ENCODE data around the gene TRPM8. TPM values are rescaled to one million over a fixed set of nuclear protein-coding genes. Genes with fewer than 3 reads are reported as not detected.

The TRPM8 gene
- total RNA-seq, 2 donors from 2014 or later: not detected

- Mint-ChIP-seq H3K36me3 (ENCODE audit: low read depth) (no peaks in the 10 kb centered on the region), H3K27me3 (ENCODE audit: insufficient read depth) (peaks cover 17% of the 10 kb centered on the region)
- no peaks in the 10 kb centered on the region for H3K9me3 ChIP-seq (ENCODE audit: control insufficient read depth, low read length)
These were observed 15.3 kb upstream of the TRPM8 start for GRCh38 chr2:233901884-233902283.

GRCh38 chr2:233905945-233906344 lies 11.2 kb upstream of the TRPM8 start:
- H3K9me3 ChIP-seq (ENCODE audit: control insufficient read depth, low read length): no peaks in the 10 kb centered on the region
- 92 to 97% methylated on average over 3 to 4 of the region's 4 CpGs for WGBS, 2 experiments (ENCODE audit: insufficient coverage in 1 of 2, insufficient read length in 1 of 2)
- H3K4me3 ChIP-seq (ENCODE audit: low read length): no peak overlapping the region
- peaks cover 19% of the 10 kb centered on the region for H3K27me3 ChIP-seq (ENCODE audit: control insufficient read depth, insufficient read depth, low read length, poor library complexity, severe bottlenecking)
- DNase-seq: no peak
- H3K27ac ChIP-seq (ENCODE audit: low read depth, low read length): no peak overlapping the region
- Mint-ChIP-seq H3K27me3 (ENCODE audit: insufficient read depth) (peaks cover 12% of the 10 kb centered on the region), H3K4me3 (no peak overlapping the region), H3K9me3 (no peaks in the 10 kb centered on the region), H3K27ac (no peak overlapping the region), H3K36me3 (ENCODE audit: low read depth) (no peaks in the 10 kb centered on the region), H3K4me1 (no peaks in the 10 kb centered on the region)
- H3K9ac ChIP-seq (ENCODE audit: extremely low read depth, low read length, poor library complexity, severe bottlenecking): no peak overlapping the region
- no peaks in the 10 kb centered on the region for H3K4me1 ChIP-seq (ENCODE audit: control insufficient read depth, insufficient read depth, low read length)
- no peaks in the 10 kb centered on the region for H3K36me3 ChIP-seq (ENCODE audit: control insufficient read depth, insufficient read depth, low read length)
- TF ChIP-seq CTCF (conservative IDR thresholded peaks at IDR 0.05): no peak

More at GRCh38 chr2:233901884-233902283, 15.3 kb upstream of the TRPM8 start:
- TF ChIP-seq CTCF (conservative IDR thresholded peaks at IDR 0.05): no peak
- no peak overlapping the region for H3K4me3 Mint-ChIP-seq
- H3K4me1 Mint-ChIP-seq: no peaks in the 10 kb centered on the region
- H3K4me1 ChIP-seq (ENCODE audit: control insufficient read depth, insufficient read depth, low read length): no peaks in the 10 kb centered on the region
- H3K27ac Mint-ChIP-seq: no peak overlapping the region
- no peak for DNase-seq
- H3K9me3 Mint-ChIP-seq: no peaks in the 10 kb centered on the region
- peaks cover 27% of the 10 kb centered on the region for H3K27me3 ChIP-seq (ENCODE audit: control insufficient read depth, insufficient read depth, low read length, poor library complexity, severe bottlenecking)
- 81 to 85% methylated on average over 3 to 4 of the region's 4 CpGs for WGBS, 2 experiments (ENCODE audit: insufficient coverage in 1 of 2, insufficient read length in 1 of 2)
- no peak overlapping the region for H3K4me3 ChIP-seq (ENCODE audit: low read length)
- no peak overlapping the region for H3K27ac ChIP-seq (ENCODE audit: low read depth, low read length)
- no peak overlapping the region for H3K9ac ChIP-seq (ENCODE audit: extremely low read depth, low read length, poor library complexity, severe bottlenecking)
- H3K36me3 ChIP-seq (ENCODE audit: control insufficient read depth, insufficient read depth, low read length): no peaks in the 10 kb centered on the region

- no peak for DNase-seq
- no peak overlapping the region for H3K27ac Mint-ChIP-seq
- no peaks in the 10 kb centered on the region for H3K4me1 ChIP-seq (ENCODE audit: control insufficient read depth, insufficient read depth, low read length)
- no peak overlapping the region for H3K9ac ChIP-seq (ENCODE audit: extremely low read depth, low read length, poor library complexity, severe bottlenecking)
- H3K36me3 Mint-ChIP-seq (ENCODE audit: low read depth): no peaks in the 10 kb centered on the region
- H3K4me3 ChIP-seq (ENCODE audit: low read length): no peak overlapping the region
- no peaks in the 10 kb centered on the region for H3K9me3 Mint-ChIP-seq
- no peak for TF ChIP-seq CTCF (conservative IDR thresholded peaks at IDR 0.05)
- WGBS, 2 experiments (ENCODE audit: insufficient coverage in 1 of 2, insufficient read length in 1 of 2): 84 to 100% methylated on average over 2 to 3 of the region's 3 CpGs
- no peak overlapping the region for H3K4me3 Mint-ChIP-seq
- H3K27me3 ChIP-seq (ENCODE audit: control insufficient read depth, insufficient read depth, low read length, poor library complexity, severe bottlenecking): peaks cover 19% of the 10 kb centered on the region
- no peak overlapping the region for H3K27ac ChIP-seq (ENCODE audit: low read depth, low read length)
- H3K27me3 Mint-ChIP-seq (ENCODE audit: insufficient read depth): peaks cover 12% of the 10 kb centered on the region
- H3K36me3 ChIP-seq (ENCODE audit: control insufficient read depth, insufficient read depth, low read length): no peaks in the 10 kb centered on the region
- no peaks in the 10 kb centered on the region for H3K9me3 ChIP-seq (ENCODE audit: control insufficient read depth, low read length)
- no peaks in the 10 kb centered on the region for H3K4me1 Mint-ChIP-seq
These were observed 9.5 kb upstream of the TRPM8 start for GRCh38 chr2:233907627-233908026.
